Middle frontal gyrus (tissue), 1 donor: Measurements from ENCODE around the gene RNF144A.
A peak's percentile ranks its signal among the peaks of the same experiment; 100 is the strongest.
"Not testable (repeated sequence)": the region's sequence is repeated elsewhere in the genome, so short reads cannot be mapped to it uniquely, and the experiment has no call there.

Experiments used
- DNase-seq: peaks from one replicate; pipeline ENCODE4 v3.0.0-alpha.2; 2015; ENCODE audit warnings: low spot score; ENCODE audit errors: extremely low spot score

RNF144A gene, protein sequence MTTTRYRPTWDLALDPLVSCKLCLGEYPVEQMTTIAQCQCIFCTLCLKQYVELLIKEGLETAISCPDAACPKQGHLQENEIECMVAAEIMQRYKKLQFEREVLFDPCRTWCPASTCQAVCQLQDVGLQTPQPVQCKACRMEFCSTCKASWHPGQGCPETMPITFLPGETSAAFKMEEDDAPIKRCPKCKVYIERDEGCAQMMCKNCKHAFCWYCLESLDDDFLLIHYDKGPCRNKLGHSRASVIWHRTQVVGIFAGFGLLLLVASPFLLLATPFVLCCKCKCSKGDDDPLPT

DNA sequence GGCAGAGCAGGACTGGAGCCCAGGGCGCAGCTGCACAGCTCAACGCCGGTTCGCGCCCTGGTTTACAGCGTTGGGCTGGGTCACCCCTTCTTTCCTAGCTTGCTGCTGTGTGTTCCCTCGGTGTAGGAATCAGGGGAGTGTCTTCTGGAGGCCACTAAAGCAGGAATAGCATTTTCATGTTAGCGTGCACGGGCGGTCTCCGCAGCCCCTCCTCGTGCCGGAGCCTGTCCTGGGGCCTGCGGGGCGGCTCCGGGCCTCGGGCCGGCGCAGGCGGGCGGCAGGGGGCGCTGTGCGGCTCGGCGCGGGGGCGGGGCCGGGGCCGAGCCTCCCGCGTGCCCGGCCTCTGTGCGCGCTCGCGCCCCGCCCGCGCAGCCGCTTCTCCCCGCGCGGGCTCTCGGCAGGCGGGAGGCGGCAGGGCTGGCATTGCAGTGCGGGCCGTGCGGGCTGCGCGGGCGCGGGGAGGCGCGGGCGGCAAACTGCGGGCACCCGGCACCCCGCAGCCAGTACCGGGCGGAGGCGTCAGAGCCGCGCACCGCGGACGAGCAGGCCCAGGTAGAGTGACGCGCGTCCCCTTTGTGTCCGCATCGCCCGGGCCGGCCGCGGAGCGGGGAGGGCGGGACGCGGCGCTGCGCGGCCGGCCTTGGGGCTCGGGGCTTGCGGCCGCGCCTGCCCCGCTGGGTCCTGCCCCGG, at the start of gene RNF144A:
TSS of gene RNF144A (plus strand) at position 342 of the 690 bp plus-strand sequence. CDS start 79,515 bp downstream, outside the sequence.
- DNase-seq, result no peak

DNA sequence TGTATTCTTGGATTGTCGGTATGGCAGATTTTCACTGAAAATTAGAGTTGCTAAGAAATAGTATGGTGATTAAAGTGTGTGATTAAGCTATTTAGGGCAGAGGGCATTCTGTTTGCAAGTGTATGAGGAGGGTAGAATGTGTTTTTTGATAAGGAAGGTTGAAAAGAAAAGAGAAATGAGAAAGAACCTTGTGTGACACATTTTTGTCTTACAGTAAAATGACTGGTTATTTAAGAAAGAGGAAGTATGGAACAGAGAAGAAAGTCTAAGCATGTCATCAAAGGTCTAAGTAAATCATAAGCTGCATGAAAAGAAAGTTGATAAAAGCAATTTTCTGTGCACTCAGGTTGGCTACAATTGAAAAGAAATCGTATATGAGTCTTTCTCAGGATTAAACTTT, 44.8 kb upstream of the RNF144A start:
- no peak for DNase-seq

DNA sequence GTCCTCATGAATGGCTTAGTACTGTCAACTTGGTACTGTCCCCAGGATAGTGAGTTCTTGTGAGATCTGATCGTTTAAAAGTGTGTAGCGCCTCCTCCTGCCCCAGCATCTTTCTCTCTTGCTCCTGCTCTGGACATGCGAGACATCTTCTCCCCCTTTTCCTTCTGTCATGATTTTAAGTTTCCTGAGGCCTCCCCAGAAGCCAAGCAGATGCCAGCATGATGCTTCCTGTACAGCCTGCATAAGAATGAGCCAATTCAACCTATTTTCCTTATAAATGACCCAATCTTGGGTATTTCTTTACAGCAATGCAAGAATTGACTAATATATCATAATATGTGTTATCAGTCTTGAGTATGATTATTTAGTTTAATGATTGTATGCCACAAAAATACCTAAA, 43.2 kb upstream of the RNF144A start:
- no peak for DNase-seq

DNA sequence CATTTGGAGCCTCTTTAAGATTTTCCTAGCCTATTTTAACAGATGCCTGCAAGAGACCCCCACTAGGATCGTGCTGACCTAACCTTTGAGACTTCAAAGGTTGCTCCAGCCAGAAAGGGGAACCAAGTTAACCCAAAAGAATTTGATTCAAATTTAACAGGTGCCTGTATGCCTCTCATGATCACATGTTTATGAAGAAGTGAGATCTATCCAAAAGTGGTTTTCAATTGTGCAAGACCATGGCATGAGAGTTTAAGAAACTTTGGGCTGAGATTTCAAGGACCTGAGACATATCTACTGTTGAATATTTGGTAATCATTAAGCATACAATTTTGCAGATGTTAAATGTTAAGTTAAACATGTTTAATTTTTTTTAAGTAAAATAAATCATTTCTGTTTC, 40.9 kb upstream of the RNF144A start:
- DNase-seq, result no peak

DNA sequence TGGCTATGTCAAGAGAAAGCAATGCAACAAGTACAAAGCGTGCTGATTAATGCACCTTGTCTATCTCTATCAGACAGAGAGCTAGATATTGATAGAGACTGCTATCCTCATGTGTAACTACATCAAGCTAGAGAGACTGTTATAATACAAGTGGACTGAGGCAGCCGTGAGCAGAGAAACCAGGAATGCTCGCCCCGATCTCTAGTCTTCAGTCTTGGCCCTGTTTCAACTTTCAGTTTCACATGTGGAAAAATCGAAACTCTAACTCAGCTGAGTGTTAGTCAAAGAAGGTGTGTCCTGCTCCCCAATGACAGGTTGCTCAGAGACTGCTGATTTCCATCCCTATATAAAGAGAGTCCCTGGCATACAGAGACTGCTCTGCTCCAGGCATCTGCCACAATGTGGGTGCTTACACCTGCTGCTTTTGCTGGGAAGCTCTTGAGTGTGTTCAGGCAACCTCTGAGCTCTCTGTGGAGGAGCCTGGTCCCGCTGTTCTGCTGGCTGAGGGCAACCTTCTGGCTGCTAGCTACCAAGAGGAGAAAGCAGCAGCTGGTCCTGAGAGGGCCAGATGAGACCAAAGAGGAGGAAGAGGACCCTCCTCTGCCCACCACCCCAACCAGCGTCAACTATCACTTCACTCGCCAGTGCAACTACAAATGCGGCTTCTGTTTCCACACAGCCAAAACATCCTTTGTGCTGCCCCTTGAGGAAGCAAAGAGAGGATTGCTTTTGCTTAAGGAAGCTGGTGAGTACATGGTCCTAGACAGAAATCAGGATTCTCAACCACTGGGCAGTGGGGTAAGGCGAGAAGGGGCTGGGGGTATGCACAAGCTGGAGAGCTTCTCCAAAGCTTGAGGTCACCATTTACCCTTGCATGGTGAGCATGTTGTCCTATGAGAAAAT, 39.6 kb upstream of the RNF144A start, which contains the start of gene RSAD2:
TSS of gene RSAD2 (plus strand) at position 376 of the 903 bp plus-strand sequence. CDS start at position 400, 24 bp downstream.
- DNase-seq, result no peak

DNA sequence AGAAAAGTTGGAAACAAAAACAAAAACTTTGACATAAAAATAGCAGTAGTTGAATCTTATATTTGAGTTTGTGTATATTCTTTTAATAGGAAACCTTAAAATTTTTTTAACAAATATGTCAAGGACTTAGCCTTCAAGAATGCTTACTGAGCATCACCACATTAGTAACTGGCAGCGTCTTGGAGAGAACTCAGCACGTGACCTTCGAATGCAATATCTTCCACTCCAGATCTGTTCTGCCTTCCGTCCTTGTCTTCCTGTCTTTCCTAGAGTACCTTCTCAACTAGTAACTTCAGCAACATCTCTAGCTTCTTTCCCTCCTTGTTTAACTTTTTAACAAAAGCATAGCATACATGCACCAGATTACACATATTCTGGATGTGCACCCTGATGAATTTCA, 38.7 kb upstream of the RNF144A start:
- no peak for DNase-seq

DNA sequence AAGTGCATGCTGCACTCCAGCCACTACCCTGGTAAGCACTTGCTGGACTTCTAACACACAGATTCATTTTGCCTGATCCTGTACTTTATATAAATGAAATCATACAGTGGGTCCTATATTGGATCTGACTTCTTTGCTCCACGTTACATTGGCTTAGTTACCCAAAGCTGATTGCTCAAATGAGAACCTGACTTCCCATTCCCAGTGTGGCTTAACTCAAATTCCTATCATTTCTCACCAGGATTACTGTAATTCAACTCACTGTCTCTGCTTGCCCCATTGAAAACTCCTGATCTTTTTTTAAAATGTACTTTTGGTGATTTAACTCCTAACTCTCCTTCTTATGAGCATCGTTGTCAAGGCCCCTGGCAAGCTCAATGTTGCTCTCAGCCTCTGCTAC, 38.2 kb upstream of the RNF144A start:
- no peak for DNase-seq

DNA sequence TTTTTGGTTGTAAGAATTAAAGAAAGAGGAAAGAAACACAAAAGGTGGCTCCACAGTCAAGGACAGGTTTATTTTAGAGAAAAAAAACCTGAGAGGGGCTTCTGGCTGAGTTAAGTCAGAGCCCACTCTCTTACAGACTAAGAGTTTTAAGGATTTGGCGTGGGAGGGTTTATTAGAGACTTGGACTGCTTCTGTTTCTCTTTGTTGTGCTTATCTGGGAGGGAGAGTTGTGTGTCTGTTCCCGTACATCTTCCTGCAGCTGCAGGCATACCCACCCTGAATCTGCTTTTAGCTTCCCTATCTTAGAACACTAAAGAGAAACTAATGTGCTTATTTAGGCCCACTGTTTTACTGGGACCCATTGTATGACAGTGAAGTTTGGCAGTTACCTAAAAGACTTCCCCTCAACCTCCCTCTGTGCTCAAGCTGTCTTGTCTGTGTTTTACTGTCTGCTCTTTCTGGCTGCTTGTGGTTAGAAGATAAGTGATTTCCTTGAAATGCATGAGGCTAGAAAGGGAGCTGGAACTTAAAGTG, 36.9 kb upstream of the RNF144A start:
- DNase-seq, result no peak

DNA sequence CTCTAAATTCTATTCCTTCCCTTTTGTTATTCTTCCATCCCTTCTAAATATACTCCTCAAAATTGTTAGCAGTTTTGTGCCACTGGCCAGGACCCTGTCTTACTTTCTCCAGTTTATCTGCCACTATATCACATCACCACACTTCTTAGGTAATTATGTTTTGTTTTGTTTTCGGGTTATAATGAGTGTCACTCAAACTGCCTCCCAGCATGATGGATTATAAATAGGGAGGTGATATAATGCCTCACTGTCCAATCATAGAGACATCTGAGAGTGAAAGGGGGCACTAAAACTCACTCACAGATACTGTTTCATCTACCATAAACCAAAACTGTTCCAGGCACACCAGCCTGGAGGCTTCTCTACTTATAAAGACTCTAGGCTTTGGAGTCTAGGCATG, 36.2 kb upstream of the RNF144A start:
- no peak for DNase-seq

DNA sequence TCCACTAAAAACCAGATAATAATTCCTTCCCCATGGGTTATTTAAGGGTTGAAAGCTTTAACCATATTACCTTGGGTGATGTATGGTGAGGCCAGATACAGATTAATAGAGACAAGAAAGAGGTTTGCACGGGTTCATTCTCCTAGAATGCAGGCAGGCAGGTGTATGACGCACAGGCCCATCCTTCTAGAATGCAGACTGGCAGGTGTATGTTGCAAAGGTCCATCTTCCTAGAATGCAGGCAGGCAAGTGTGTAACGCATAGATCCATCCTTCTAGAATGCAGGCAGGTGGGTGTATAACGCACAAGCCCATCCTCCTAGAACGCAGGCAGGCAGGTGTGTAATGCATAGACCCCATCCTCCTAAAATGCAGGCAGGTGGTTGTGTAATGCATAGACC, 35.7 kb upstream of the RNF144A start:
- no peak for DNase-seq

DNA sequence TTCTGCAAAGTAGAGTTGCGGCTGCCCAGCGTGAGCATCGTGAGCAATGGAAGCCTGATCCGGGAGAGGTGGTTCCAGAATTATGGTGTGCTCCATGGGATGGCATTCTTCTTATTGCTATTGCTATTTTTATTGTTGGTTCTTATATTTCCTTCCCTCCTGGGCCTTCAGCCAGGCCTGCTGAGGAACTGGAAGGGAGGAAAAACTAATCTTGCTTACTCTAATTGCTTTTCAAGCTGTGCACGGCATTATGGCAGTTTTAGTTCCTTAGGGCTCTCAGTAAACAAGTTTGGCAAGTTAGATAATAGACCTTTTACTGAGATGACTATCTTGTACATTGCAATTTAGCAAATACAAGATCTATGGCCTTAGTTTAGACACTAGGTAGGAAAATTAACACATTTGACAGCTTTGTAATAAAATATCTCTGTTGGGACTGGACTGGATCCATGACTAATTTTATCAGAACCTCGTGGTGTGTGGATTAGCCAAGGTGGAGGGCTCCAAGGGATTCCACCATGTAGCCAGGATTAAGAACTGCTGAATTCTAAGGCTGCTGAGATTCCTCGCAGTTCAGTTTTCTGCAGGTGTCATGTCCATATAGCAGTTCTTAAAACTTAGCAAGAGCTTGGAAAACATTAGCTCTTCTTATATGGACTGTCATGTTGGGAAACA, 33.6 kb upstream of the RNF144A start:
- DNase-seq, result no peak

DNA sequence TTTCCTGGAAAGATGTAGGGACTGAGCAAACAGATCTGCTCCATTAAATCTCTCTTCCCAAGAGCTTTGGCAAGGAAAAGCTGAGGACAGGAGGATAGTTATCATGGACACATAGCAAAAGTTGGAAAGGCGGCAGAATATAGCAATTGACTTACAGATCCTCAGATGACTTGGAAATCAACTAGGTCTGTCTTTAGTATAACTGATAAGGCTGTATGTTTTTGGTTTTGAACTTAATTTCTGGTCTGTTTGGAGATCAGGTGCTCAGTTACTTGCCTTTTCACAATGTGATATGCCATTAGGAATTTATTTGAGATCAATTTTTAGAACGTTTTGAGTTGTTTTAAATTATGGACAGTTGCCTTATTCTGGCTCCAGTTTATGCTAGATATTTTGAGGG, 31.7 kb upstream of the RNF144A start:
- DNase-seq, result no peak

DNA sequence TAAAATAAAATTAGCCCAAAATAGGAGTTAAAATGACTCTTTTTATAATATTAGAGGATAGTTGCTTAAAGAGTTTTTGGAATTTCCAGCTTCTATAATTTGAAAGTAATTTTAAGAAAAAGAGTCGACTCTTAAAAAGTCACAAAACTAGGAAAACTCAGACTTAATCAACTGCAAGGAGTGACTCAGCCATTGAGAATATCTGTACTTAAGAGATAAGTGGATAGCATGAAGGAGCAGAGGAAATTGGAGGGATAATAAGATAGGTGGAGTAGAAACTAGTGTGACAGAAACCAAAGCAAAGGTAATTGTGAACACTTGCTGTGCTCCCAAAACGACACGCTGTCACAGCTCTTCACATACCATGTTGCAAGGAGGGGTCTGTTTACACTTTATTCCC, 31.2 kb upstream of the RNF144A start:
- DNase-seq, result no peak

DNA sequence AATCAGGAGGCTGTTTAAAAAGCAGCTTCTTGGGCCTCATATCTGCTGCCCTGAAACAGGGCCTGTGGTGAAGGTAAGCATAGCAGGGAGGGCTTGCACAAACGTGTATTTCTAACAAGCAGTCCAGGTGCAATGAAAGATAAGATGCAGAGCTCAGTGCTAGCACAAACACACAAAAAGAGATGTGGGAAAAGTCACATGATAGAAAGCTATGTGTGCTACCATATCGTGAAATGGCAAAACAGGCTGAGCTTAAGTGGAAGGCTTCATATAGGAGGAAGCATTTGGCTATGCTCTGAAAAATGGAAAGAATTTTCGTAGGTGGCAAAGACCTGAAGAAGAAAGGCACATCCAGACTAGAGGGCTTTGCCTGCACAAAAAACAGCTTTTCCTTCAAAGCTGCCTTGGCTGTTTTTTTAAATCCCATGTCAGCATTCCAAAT, 29.4 kb upstream of the RNF144A start:
- DNase-seq, result no peak

DNA sequence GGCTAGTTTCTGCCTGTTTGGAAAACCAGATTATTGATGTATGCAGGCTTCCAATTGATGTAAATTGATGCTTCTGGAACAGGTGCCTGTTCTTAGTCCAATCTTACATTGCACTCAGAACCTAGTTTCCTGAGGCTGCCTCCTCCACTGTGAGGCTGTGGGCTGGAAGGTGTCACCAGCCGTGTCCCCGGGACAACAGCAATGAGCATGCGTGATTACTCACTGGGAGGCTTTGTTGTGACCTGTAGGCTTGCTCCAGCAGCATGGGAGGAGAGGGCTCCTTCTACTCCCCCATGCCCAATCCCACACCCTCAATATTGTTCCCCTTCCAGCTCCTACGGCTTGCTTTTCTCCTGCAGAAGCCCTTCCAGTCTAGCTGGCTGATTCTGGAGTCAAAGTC, 28.5 kb upstream of the RNF144A start:
- no peak for DNase-seq

DNA sequence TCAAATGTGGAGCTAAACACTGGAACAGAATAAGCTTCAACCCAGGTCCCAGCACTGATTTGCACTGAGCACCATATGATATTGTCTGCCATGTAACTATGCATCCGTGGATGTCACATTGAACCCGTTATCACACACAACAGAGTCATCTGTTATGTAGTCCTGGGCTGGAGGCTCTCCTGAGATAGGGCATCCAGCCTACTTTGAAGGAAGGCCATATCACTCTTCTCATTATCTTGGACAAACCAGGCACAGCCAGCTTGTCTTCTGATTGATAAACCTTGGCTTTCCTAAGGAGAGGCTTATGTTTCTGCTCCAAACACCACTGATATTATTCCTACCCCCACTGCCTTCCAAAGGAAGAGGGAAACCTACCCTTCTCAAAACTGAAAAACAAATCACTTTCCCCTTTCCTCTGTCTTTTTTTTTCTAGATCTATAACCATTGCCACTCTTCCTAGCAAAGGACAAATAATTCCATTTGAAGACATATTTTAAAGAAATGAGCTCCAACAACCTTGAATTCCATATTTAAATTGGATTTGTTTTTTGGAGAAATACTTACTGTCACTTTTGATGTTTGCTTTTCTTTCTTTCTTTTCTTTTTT, 23.2 kb upstream of the RNF144A start:
- DNase-seq, result no peak

DNA sequence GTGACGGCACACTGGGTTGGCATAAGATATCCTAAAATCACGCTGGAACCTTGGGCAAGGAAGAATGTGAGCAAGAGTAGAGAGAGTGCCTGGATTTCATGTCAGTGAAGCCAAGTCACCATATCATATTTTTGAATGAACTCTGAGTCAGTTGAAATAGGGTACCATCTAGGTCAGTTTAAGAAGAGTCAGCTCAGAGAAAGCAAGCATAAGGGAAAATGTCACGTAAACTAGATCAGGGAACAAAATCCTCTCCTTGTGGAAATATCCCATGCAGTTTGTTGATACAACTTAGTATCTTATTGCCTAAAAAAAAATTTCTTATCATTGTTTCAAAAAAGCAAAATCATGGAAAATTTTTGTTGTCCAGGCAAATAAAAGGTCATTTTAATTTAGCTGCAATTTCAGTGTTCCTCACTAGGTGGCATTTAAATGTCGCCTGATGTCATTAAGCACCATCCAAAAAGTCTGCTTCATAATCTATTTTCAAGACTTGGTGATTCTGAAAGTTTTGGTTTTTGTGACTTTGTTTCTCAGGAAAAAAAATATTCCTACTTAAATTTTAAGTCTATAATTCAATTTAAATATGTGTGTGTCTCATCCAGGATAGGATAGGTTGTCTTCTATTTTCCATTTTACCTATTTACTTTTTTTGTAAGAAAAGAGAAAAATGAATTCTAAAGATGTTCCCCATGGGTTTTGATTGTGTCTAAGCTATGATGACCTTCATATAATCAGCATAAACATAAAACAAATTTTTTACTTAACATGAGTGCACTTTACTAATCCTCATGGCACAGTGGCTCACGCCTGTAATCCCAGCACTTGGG, 20.1 kb upstream of the RNF144A start:
- DNase-seq, result peak; percentile 59

DNA sequence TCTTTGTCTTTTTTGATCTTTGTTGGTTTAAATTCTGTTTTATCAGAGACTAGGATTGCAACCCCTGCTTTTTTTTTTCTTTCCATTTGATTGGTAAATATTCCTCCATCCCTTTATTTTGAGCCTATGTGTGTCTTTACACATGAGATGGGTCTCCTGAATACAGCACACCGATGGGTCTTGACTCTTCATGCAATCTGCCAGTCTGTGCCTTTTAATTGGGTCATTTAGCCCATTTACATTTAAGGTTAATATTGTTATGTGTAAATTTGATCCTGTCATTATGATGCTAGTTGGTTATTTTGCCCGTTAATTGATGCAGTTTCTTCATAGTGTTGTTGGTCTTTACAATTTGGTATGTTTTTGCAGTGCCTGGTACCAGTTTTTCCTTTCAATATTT, 14.6 kb upstream of the RNF144A start:
- DNase-seq, result not testable (repeated sequence)

DNA sequence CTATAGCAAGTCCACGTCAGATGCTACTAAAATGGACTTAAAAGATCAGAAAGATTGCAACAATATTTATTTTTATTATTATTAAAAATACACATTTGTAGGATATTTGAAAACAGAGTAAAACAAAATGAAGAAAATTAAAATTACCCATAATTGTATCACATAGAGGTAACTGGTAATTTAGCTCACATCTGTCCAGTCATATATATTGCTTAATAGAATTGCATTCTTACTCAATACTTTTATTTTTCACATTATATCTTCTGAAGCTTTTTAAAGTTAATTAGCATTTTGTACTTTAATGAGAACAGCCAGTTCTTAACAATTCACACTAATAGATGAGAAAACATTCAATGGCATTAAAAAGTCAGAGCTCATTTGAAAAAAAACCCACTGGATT, 11.5 kb upstream of the RNF144A start:
- DNase-seq, result no peak
